WTC11 (cell line): ENCODE data around the gene SUMF1. TPM values are rescaled to one million over a fixed set of nuclear protein-coding genes. Genes with fewer than 3 reads are reported as not detected.

ENCODE experiments used
- ATAC-seq: fragments of 200-7000 bp; cut with Tn5 transposase; 2 replicates; pipeline ENCODE4 v1.10.0; 2021; ENCODE audit warnings: mild to moderate bottlenecking, moderate library complexity
- CTCF ChIA-PET: fragments of 300-600 bp; sonication (Branson Sonifier 250); formaldehyde crosslinking; loops from one replicate; lab custom pipeline; 2021; ENCODE audit warnings: antibody characterized with exemption; lab: Charles Lee
- POLR2A ChIA-PET: fragments of 350-600 bp; sonication (Branson Sonifier 250); formaldehyde crosslinking; loops from one replicate; lab custom pipeline; 2021; ENCODE audit warnings: antibody characterized with exemption; lab: Charles Lee
- DNase-seq: peaks from one replicate; pipeline ENCODE4 v3.0.0; 2021; ENCODE audit warnings: low spot score
- H3K27ac Mint-ChIP-seq: 2 replicates; pipeline ENCODE4 v1.8.0; 2021; ENCODE audit warnings: mixed read lengths
- H3K27me3 Mint-ChIP-seq: 2 replicates; pipeline ENCODE4 v1.8.0; 2021; ENCODE audit warnings: low read depth, mild to moderate bottlenecking, moderate library complexity, mixed read lengths
- H3K36me3 Mint-ChIP-seq: 2 replicates; pipeline ENCODE4 v1.8.0; 2021; ENCODE audit warnings: mixed read lengths
- H3K4me1 Mint-ChIP-seq: 2 replicates; pipeline ENCODE4 v1.8.0; 2022; ENCODE audit warnings: mixed read lengths
- H3K4me3 Mint-ChIP-seq: 2 replicates; pipeline ENCODE4 v1.8.0; 2021; ENCODE audit warnings: mild to moderate bottlenecking, moderate library complexity, mixed read lengths
- H3K9me3 Mint-ChIP-seq: 2 replicates; pipeline ENCODE4 v1.8.0; 2021; ENCODE audit warnings: mixed read lengths
- EMX1 ChIP-seq: fragments of 250-450 bp; sonication (Bioruptor Pico); IDR thresholded peaks from 2 replicates; pipeline ENCODE4 v1.8.0; 2021; ENCODE audit warnings: mild to moderate bottlenecking
- ESRRA ChIP-seq: sonication (generic); formaldehyde crosslinking; IDR thresholded peaks from 2 replicates; pipeline ENCODE4 v1.8.1; 2022; ENCODE audit warnings: mild to moderate bottlenecking, missing genetic modification reagents, borderline replicate concordance
- FOXJ3 ChIP-seq: sonication (generic); formaldehyde crosslinking; IDR thresholded peaks from 2 replicates; pipeline ENCODE4 v1.9.0; 2021; ENCODE audit warnings: missing genetic modification reagents, mild to moderate bottlenecking, borderline replicate concordance
- FOXK1 ChIP-seq: sonication (generic); formaldehyde crosslinking; IDR thresholded peaks from 2 replicates; pipeline ENCODE4 v1.8.0; 2022; ENCODE audit warnings: mild to moderate bottlenecking, moderate library complexity, missing genetic modification reagents
- FOXP1 ChIP-seq: sonication (generic); formaldehyde crosslinking; IDR thresholded peaks from 2 replicates; pipeline ENCODE4 v1.8.0; 2022; ENCODE audit warnings: missing genetic modification reagents, mild to moderate bottlenecking, moderate library complexity, borderline replicate concordance
- GABPB1 ChIP-seq: sonication (generic); formaldehyde crosslinking; IDR thresholded peaks from 2 replicates; pipeline ENCODE4 v1.8.1; 2023; ENCODE audit warnings: mild to moderate bottlenecking, missing genetic modification reagents
- GRHL2 ChIP-seq: fragments of 250-450 bp; sonication (Bioruptor Pico); IDR thresholded peaks from 2 replicates; pipeline ENCODE4 v1.8.0; 2022; ENCODE audit warnings: mild to moderate bottlenecking, moderate library complexity; ENCODE audit not compliant: insufficient replicate concordance, severe bottlenecking
- GTF2I ChIP-seq: fragments of 250-450 bp; sonication (Bioruptor Pico); conservative IDR thresholded peaks from 2 replicates; pipeline ENCODE4 v1.4.0; 2021; ENCODE audit warnings: mild to moderate bottlenecking
- MYBL2 ChIP-seq: sonication (generic); formaldehyde crosslinking; IDR thresholded peaks from 2 replicates; pipeline ENCODE4 v1.8.1; 2023; ENCODE audit warnings: mild to moderate bottlenecking, moderate library complexity, missing genetic modification reagents
- NR2C2 ChIP-seq: sonication (generic); formaldehyde crosslinking; IDR thresholded peaks from 2 replicates; pipeline ENCODE4 v1.8.0; 2022; ENCODE audit warnings: mild to moderate bottlenecking, missing genetic modification reagents
- NR3C1 ChIP-seq: sonication (generic); formaldehyde crosslinking; conservative IDR thresholded peaks from 2 replicates; pipeline ENCODE4 v1.8.1; 2023; ENCODE audit warnings: low read depth, mild to moderate bottlenecking, missing genetic modification reagents
- PRRX2 ChIP-seq: fragments of 250-450 bp; sonication (Bioruptor Pico); IDR thresholded peaks from 2 replicates; pipeline ENCODE4 v1.8.0; 2021; ENCODE audit warnings: mild to moderate bottlenecking
- RELA ChIP-seq: sonication (generic); formaldehyde crosslinking; IDR thresholded peaks from 2 replicates; pipeline ENCODE4 v1.8.1; 2022; ENCODE audit warnings: missing genetic modification reagents, mild to moderate bottlenecking, borderline replicate concordance
- SMAD3 ChIP-seq: sonication (generic); formaldehyde crosslinking; IDR thresholded peaks from 2 replicates; pipeline ENCODE4 v1.8.0; 2022; ENCODE audit warnings: missing genetic modification reagents, mild to moderate bottlenecking, borderline replicate concordance
- ZNF317 ChIP-seq: sonication (generic); formaldehyde crosslinking; IDR thresholded peaks from 2 replicates; pipeline ENCODE4 v1.8.1; 2023; ENCODE audit warnings: low read depth, mild to moderate bottlenecking, moderate library complexity, missing genetic modification reagents, borderline replicate concordance
- ZNF416 ChIP-seq: fragments of 250-450 bp; sonication (Bioruptor Pico); IDR thresholded peaks from 2 replicates; pipeline ENCODE4 v1.9.0; 2021; ENCODE audit warnings: mild to moderate bottlenecking, inconsistent platforms
- ZNF671 ChIP-seq: fragments of 250-450 bp; sonication (Bioruptor Pico); IDR thresholded peaks from 2 replicates; pipeline ENCODE4 v1.8.0; 2021; ENCODE audit warnings: mild to moderate bottlenecking
- total RNA-seq: library from RNA; stranded (reverse); gene quantifications from 3 replicates; pipeline ENCODE4 v1.2.3, GENCODE V29; 2021
- TF ChIP-seq, protein P1 (sequence below): sonication (generic); formaldehyde crosslinking; IDR thresholded peaks from 2 replicates; pipeline ENCODE4 v1.8.1; 2023; ENCODE audit warnings: mild to moderate bottlenecking, missing genetic modification reagents, borderline replicate concordance
- TF ChIP-seq, protein P2 (sequence below): sonication (generic); formaldehyde crosslinking; IDR thresholded peaks from 2 replicates; pipeline ENCODE4 v1.8.0; 2023; ENCODE audit warnings: mild to moderate bottlenecking, missing genetic modification reagents
- TF ChIP-seq, protein P3 (sequence below): fragments of 250-450 bp; sonication (Bioruptor Pico); IDR thresholded peaks from 2 replicates; pipeline ENCODE4 v1.9.0; 2021; ENCODE audit warnings: mild to moderate bottlenecking, borderline replicate concordance
- TF ChIP-seq, protein P4 (sequence below): sonication (generic); formaldehyde crosslinking; IDR thresholded peaks from 2 replicates; pipeline ENCODE4 v1.8.0; 2022; ENCODE audit warnings: mild to moderate bottlenecking, missing genetic modification reagents
- TF ChIP-seq, protein P5 (sequence below): fragments of 250-450 bp; sonication (Bioruptor Pico); IDR thresholded peaks from 2 replicates; pipeline ENCODE4 v1.9.0; 2021; ENCODE audit warnings: moderate library complexity, mild to moderate bottlenecking, inconsistent platforms, borderline replicate concordance

The SUMF1 gene
- total RNA-seq, 1 experiment from 2014 or later: 10.4 TPM

DNA sequence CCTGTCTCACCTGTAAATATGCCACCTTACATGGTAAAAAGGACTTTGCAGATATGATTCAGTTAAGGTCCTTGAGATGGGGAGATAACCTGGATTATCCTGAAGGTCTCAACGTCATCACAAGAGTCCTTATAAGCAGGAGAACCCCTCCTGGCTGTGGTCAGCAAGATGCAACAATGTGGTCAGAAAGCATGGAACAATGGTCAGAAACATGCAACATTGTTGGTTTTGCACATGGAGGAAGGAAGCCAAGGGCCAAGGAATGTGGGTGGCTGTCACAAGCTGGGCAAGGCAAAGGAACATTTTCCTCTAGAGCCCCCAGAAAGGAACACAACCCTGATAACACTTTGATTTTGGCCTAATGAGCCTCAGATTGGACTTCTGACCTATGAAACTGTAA lies 9.4 kb upstream of the SUMF1 start (continued):
- TF ChIP-seq, protein P1, sequence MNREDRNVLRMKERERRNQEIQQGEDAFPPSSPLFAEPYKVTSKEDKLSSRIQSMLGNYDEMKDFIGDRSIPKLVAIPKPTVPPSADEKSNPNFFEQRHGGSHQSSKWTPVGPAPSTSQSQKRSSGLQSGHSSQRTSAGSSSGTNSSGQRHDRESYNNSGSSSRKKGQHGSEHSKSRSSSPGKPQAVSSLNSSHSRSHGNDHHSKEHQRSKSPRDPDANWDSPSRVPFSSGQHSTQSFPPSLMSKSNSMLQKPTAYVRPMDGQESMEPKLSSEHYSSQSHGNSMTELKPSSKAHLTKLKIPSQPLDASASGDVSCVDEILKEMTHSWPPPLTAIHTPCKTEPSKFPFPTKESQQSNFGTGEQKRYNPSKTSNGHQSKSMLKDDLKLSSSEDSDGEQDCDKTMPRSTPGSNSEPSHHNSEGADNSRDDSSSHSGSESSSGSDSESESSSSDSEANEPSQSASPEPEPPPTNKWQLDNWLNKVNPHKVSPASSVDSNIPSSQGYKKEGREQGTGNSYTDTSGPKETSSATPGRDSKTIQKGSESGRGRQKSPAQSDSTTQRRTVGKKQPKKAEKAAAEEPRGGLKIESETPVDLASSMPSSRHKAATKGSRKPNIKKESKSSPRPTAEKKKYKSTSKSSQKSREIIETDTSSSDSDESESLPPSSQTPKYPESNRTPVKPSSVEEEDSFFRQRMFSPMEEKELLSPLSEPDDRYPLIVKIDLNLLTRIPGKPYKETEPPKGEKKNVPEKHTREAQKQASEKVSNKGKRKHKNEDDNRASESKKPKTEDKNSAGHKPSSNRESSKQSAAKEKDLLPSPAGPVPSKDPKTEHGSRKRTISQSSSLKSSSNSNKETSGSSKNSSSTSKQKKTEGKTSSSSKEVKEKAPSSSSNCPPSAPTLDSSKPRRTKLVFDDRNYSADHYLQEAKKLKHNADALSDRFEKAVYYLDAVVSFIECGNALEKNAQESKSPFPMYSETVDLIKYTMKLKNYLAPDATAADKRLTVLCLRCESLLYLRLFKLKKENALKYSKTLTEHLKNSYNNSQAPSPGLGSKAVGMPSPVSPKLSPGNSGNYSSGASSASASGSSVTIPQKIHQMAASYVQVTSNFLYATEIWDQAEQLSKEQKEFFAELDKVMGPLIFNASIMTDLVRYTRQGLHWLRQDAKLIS (CRISPR knock-in tag): no peak
- TF ChIP-seq SMAD3 (CRISPR knock-in tag) (no peak), FOXP1 (CRISPR knock-in tag) (no peak), EMX1 (CRISPR knock-in tag) (no peak)

DNA sequence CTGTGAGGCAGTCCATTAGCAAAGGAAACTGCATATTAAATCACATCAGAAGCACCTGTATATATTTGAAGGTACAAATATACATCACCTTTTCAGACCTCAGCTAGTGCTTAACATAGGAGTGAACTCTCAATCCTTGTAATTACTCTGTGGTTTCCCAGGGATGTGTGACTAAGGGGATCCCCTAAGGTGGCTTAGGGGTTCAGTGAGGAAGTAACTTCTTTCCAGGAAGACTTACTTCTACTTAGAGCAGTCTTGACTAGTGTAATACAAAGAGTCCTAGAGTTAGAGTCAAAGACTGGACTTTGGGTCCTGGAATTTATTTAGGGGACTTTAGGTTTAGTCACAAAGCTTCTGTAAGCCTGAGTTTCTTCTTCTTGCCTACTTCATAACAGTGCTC lies 8.7 kb upstream of the SUMF1 start:
- CTCF ChIA-PET: interaction anchor here (1.1 kb wide), 1 partner anchor 236 kb away, joined by 3 read pairs; no protein-coding TSS in a partner anchor
- Mint-ChIP-seq H3K4me3 (no peak overlapping the region), H3K27me3 (peaks cover 13% of the 10 kb centered on the region), H3K9me3 (no peaks in the 10 kb centered on the region)
- TF ChIP-seq FOXJ3 (CRISPR knock-in tag) (no peak), GTF2I (CRISPR knock-in tag) (no peak), RELA (CRISPR knock-in tag) (no peak), NR2C2 (no peak), ZNF416 (CRISPR knock-in tag) (no peak), PRRX2 (no peak), SMAD3 (CRISPR knock-in tag) (no peak), NR3C1 (no peak), GABPB1 (CRISPR knock-in tag) (no peak), FOXK1 (CRISPR knock-in tag) (no peak), GRHL2 (CRISPR knock-in tag) (no peak), ESRRA (CRISPR knock-in tag) (no peak), MYBL2 (CRISPR knock-in tag) (no peak), ZNF671 (CRISPR knock-in tag) (no peak), ZNF317 (CRISPR knock-in tag) (no peak)
- TF ChIP-seq, protein P2, sequence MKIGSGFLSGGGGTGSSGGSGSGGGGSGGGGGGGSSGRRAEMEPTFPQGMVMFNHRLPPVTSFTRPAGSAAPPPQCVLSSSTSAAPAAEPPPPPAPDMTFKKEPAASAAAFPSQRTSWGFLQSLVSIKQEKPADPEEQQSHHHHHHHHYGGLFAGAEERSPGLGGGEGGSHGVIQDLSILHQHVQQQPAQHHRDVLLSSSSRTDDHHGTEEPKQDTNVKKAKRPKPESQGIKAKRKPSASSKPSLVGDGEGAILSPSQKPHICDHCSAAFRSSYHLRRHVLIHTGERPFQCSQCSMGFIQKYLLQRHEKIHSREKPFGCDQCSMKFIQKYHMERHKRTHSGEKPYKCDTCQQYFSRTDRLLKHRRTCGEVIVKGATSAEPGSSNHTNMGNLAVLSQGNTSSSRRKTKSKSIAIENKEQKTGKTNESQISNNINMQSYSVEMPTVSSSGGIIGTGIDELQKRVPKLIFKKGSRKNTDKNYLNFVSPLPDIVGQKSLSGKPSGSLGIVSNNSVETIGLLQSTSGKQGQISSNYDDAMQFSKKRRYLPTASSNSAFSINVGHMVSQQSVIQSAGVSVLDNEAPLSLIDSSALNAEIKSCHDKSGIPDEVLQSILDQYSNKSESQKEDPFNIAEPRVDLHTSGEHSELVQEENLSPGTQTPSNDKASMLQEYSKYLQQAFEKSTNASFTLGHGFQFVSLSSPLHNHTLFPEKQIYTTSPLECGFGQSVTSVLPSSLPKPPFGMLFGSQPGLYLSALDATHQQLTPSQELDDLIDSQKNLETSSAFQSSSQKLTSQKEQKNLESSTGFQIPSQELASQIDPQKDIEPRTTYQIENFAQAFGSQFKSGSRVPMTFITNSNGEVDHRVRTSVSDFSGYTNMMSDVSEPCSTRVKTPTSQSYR (CRISPR knock-in tag): no peak
- TF ChIP-seq, protein P3, sequence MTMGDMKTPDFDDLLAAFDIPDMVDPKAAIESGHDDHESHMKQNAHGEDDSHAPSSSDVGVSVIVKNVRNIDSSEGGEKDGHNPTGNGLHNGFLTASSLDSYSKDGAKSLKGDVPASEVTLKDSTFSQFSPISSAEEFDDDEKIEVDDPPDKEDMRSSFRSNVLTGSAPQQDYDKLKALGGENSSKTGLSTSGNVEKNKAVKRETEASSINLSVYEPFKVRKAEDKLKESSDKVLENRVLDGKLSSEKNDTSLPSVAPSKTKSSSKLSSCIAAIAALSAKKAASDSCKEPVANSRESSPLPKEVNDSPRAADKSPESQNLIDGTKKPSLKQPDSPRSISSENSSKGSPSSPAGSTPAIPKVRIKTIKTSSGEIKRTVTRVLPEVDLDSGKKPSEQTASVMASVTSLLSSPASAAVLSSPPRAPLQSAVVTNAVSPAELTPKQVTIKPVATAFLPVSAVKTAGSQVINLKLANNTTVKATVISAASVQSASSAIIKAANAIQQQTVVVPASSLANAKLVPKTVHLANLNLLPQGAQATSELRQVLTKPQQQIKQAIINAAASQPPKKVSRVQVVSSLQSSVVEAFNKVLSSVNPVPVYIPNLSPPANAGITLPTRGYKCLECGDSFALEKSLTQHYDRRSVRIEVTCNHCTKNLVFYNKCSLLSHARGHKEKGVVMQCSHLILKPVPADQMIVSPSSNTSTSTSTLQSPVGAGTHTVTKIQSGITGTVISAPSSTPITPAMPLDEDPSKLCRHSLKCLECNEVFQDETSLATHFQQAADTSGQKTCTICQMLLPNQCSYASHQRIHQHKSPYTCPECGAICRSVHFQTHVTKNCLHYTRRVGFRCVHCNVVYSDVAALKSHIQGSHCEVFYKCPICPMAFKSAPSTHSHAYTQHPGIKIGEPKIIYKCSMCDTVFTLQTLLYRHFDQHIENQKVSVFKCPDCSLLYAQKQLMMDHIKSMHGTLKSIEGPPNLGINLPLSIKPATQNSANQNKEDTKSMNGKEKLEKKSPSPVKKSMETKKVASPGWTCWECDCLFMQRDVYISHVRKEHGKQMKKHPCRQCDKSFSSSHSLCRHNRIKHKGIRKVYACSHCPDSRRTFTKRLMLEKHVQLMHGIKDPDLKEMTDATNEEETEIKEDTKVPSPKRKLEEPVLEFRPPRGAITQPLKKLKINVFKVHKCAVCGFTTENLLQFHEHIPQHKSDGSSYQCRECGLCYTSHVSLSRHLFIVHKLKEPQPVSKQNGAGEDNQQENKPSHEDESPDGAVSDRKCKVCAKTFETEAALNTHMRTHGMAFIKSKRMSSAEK (CRISPR knock-in tag): no peak
- TF ChIP-seq, protein P4, sequence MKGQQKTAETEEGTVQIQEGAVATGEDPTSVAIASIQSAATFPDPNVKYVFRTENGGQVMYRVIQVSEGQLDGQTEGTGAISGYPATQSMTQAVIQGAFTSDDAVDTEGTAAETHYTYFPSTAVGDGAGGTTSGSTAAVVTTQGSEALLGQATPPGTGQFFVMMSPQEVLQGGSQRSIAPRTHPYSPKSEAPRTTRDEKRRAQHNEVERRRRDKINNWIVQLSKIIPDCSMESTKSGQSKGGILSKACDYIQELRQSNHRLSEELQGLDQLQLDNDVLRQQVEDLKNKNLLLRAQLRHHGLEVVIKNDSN: no peak
- TF ChIP-seq, protein P5, sequence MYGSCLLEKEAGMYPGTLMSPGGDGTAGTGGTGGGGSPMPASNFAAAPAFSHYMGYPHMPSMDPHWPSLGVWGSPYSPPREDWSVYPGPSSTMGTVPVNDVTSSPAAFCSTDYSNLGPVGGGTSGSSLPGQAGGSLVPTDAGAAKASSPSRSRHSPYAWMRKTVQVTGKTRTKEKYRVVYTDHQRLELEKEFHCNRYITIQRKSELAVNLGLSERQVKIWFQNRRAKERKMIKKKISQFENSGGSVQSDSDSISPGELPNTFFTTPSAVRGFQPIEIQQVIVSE: no peak
- TF ChIP-seq, all 79 proteins: peak for 0
- peaks cover 4% of the 10 kb centered on the region for H3K4me1 Mint-ChIP-seq
- DNase-seq (no peak), ATAC-seq (no peak)
- POLR2A ChIA-PET: no interaction called here
- H3K27ac Mint-ChIP-seq: no peak overlapping the region
- no peaks in the 10 kb centered on the region for H3K36me3 Mint-ChIP-seq
